Ectodermal cell (in vitro differentiated cells): ENCODE results near the gene SLC5A11.

Source experiments
- H3K27ac ChIP-seq: 2 replicates; pipeline ENCODE4 v1.7.0; 2013; ENCODE audit warnings: mild to moderate bottlenecking, low read depth, low read length; ENCODE audit not compliant: insufficient read depth, poor library complexity, severe bottlenecking
- H3K27me3 ChIP-seq: 2 replicates; pipeline ENCODE4 v1.7.0; 2013; ENCODE audit warnings: mild to moderate bottlenecking, low read length; ENCODE audit not compliant: insufficient read depth, control insufficient read depth, poor library complexity, severe bottlenecking
- H3K36me3 ChIP-seq: one replicate; pipeline ENCODE4 v1.7.0; 2013; ENCODE audit warnings: low read length; ENCODE audit not compliant: control insufficient read depth, insufficient read depth
- H3K4me1 ChIP-seq: one replicate; pipeline ENCODE4 v1.7.0; 2013; ENCODE audit warnings: low read length; ENCODE audit not compliant: control insufficient read depth, insufficient read depth
- H3K4me3 ChIP-seq: 2 replicates; pipeline ENCODE4 v1.7.0; 2013; ENCODE audit warnings: low read depth, low read length, control low read depth; ENCODE audit not compliant: insufficient read depth
- H3K9me3 ChIP-seq: 2 replicates; pipeline ENCODE4 v1.7.0; 2013; ENCODE audit warnings: mild to moderate bottlenecking, low read length, moderate library complexity; ENCODE audit not compliant: control insufficient read depth
- WGBS, 2 experiments: methylation state at CpG; one replicate each; pipeline ENCODE4 v1.1.7; 2013; ENCODE audit warnings: missing lambda C conversion rate in 2 of 2; 5-methylcytosine and 5-hydroxymethylcytosine counted together

SLC5A11 gene

DNA sequence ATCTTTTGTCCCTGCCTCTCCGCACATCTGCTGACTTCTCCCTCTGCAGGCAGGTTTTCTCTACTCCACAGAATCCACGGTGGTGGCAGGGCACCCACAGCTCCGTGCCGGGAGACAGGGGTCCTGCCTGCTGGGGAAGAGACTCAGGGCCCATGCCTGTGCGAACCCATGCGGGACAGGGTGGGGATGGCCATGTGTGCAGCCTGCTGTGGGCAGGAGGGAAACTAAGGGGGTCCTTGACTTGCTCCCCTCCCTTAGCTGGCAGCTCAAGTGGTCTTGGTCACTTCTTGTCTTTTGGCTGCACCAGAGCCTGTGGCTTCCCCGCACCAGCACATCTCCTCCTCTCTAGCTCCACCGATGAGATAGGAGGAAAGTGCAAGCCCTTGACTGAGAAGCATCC, 69.8 kb downstream of the SLC5A11 start:
- H3K4me1 ChIP-seq, result no peaks in the 10 kb centered on the region
- no peaks in the 10 kb centered on the region for H3K9me3 ChIP-seq
- 91% methylated on average over 8 of the region's 8 CpGs for WGBS, 2 experiments
- no peak overlapping the region for H3K27ac ChIP-seq
- no peaks in the 10 kb centered on the region for H3K36me3 ChIP-seq
- H3K4me3 ChIP-seq, result no peak overlapping the region
- no peaks in the 10 kb centered on the region for H3K27me3 ChIP-seq

DNA sequence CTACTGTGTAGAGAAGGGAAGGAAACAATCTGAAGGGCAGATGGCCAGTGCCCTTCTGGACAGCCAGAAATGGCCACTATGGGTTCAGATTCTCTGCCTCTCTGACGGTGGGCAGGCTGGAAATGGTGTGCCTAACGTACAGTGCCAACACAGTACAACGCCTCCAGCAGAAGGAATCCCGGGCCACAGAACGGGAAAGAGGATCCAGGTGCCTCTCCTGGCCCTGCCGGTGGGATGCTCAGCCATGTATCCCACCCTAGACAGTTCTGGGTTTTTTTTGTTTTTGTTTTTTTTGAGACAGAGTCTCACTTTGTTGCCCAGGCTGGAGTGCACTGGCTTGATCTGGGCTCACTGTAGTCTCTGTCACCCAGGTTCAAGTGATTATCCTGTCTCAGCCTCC, 71.5 kb downstream of the SLC5A11 start:
- no peaks in the 10 kb centered on the region for H3K9me3 ChIP-seq
- no peaks in the 10 kb centered on the region for H3K36me3 ChIP-seq
- no peak overlapping the region for H3K4me3 ChIP-seq
- H3K27ac ChIP-seq, result no peak overlapping the region
- WGBS, 2 experiments, result 94% methylated on average over 6 of the region's 6 CpGs
- H3K4me1 ChIP-seq, result no peaks in the 10 kb centered on the region
- no peaks in the 10 kb centered on the region for H3K27me3 ChIP-seq

DNA sequence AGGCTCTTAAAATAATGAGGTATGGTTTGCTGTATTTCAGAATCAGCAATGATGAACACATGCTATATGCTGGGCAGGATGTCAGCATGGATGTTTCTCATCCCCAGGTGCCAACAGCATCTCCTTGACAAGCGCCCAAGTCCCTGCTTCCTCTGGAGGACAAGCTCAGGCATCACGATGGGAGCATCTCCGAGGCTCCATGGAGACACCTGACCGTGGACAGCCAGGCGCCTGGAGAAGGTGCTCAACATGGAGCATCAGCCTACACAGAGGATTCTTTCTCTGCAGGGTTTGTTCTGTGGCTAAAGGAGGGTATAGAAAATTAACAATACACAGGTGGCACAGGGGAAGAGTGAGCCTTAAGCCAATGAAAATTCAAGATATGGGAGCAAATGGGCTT, 72.1 kb downstream of the SLC5A11 start:
- H3K27me3 ChIP-seq, result no peaks in the 10 kb centered on the region
- no peak overlapping the region for H3K4me3 ChIP-seq
- H3K27ac ChIP-seq, result no peak overlapping the region
- WGBS, 2 experiments, result 94 to 98% methylated on average over 5 of the region's 5 CpGs
- no peaks in the 10 kb centered on the region for H3K9me3 ChIP-seq
- no peaks in the 10 kb centered on the region for H3K36me3 ChIP-seq
- H3K4me1 ChIP-seq, result no peaks in the 10 kb centered on the region

DNA sequence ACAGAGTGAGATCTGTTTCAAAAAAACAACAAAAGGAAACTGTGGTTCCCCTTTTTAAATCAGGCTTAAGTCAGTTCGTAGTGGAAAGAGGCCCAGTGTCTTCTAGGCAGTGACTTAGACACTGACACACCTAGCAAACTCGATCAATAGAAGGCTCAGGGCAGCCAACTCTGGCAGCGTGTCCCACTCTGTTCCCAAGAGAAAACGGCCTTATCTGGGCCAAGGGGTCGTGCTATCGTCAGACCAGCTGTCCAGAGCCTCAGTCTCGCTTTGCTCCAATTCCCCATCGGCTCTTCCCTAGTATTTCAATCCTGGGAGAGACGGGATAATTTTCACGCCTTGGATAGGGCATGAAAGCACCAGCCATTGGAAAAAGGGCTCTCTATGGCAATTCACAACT, 72.9 kb downstream of the SLC5A11 start:
- 94 to 96% methylated on average over 10 of the region's 10 CpGs for WGBS, 2 experiments
- Histone ChIP-seq H3K9me3 (no peaks in the 10 kb centered on the region), H3K4me3 (no peak overlapping the region), H3K27ac (no peak overlapping the region), H3K36me3 (no peaks in the 10 kb centered on the region), H3K4me1 (no peaks in the 10 kb centered on the region), H3K27me3 (no peaks in the 10 kb centered on the region)

DNA sequence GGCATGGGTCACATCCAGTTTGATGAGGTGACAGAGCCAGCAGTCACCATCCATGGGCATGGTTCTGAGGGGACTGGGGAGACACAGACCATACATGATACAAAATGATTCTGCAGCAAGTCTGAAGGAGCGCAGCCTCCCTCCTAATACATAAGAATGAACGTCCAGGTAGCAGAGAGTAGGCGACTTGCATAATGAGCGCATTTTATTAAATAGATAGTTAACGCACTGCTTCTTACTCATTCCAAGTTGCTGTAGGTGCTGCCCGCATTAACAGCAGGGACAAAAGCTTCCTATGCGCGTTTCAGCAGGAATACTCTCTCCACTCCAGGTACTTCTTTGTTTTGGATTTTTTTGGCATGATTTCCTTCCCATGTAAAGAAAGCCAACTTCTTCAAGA, 73.8 kb downstream of the SLC5A11 start:
- Histone ChIP-seq H3K36me3 (peaks cover 4% of the 10 kb centered on the region), H3K9me3 (no peaks in the 10 kb centered on the region), H3K27me3 (no peaks in the 10 kb centered on the region), H3K27ac (no peak overlapping the region), H3K4me1 (no peaks in the 10 kb centered on the region), H3K4me3 (no peak overlapping the region)
- 95 to 96% methylated on average over 8 of the region's 8 CpGs for WGBS, 2 experiments

DNA sequence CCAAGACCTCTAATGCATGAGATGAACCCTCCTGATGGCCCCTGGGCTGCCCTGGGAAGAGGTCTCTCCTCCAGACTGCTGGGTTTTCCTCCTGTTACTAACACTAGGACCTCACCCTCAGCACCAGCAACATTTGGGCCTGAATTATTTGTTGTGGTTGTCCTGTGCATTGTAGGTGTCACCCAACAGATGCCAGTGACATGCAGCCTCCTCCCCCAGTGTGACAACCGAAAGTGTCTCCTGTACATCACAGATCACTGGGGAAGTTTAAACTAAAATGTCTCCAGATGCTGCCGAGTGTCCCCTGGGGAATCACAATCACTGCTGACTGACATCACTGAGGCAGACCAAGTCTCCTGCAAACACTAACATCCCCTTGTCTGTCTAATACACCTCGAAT, 74.8 kb downstream of the SLC5A11 start:
- Histone ChIP-seq H3K4me3 (no peak overlapping the region), H3K27ac (no peak overlapping the region), H3K4me1 (no peaks in the 10 kb centered on the region), H3K36me3 (peaks cover 4% of the 10 kb centered on the region), H3K9me3 (no peaks in the 10 kb centered on the region), H3K27me3 (no peaks in the 10 kb centered on the region)
- WGBS, 2 experiments, result 93 to 95% methylated on average over 3 of the region's 3 CpGs

DNA sequence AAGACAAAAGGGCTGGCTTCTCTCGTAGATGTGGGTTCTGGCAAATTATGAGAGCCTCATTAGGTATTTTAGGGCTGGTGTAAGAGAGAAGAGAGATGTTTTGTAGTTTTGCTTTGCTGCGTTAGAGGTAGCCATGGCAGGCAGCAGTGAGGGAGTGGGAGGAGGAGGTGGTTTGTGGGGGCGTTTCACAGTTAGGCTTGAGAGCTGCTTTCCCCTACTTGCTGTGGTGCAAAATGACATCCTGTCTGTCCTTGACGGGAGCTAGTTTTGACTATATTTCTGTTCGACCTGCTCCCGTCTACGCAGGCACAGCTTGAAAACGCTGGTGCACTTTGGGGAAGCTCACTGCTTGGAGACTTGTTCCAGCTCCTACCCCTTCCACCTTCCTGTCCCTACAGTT, 75.5 kb downstream of the SLC5A11 start:
- H3K4me1 ChIP-seq, result no peaks in the 10 kb centered on the region
- no peaks in the 10 kb centered on the region for H3K27me3 ChIP-seq
- H3K27ac ChIP-seq, result no peak overlapping the region
- peaks cover 4% of the 10 kb centered on the region for H3K36me3 ChIP-seq
- H3K4me3 ChIP-seq, result no peak overlapping the region
- WGBS, 2 experiments, result 92 to 94% methylated on average over 8 of the region's 8 CpGs
- no peaks in the 10 kb centered on the region for H3K9me3 ChIP-seq

DNA sequence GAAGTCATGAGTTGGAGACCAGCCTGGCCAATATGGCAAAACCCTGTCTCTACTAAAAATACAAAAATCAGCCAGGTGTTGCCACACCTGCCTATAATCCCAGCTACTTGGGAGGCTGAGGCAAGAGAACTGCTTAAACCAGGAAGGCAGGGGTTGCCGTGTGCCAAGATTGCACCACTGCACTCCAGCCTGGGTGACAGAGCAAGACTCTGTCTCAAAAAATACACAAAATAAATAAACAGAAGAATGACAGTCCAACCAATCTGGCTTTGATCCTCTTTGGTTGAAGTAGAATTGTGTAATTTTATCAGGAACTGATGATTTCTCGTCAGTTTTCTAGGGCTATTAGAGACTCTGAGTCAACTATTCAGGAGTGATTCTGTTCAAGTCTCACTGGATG, 79.4 kb downstream of the SLC5A11 start:
- peaks cover 5% of the 10 kb centered on the region for H3K36me3 ChIP-seq
- no peaks in the 10 kb centered on the region for H3K4me1 ChIP-seq
- H3K27me3 ChIP-seq, result no peaks in the 10 kb centered on the region
- H3K27ac ChIP-seq, result no peak overlapping the region
- no peaks in the 10 kb centered on the region for H3K9me3 ChIP-seq
- 87 to 90% methylated on average over 2 of the region's 2 CpGs for WGBS, 2 experiments
- no peak overlapping the region for H3K4me3 ChIP-seq

DNA sequence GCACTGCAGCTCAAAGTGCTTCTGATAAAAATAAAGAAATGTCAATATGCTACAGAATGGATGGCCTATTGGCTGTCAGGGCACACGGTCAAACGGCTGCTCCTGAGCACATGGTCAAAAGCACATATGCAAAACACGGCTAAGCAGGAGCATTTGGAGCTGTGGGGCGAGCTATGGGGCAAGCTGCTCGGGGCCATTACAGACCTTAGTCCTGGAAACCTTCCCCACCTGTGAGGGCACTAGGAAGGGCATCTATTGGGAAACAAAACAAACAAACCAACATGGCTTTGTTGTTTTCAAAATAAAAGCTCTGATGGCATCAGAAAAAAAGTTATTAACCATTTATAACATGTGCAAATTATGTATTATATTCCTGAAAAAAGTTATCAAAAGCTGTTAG, 83.6 kb downstream of the SLC5A11 start:
- peaks cover 25% of the 10 kb centered on the region for H3K36me3 ChIP-seq
- 94 to 95% methylated on average over 5 of the region's 5 CpGs for WGBS, 2 experiments
- no peak overlapping the region for H3K27ac ChIP-seq
- H3K27me3 ChIP-seq, result no peaks in the 10 kb centered on the region
- H3K4me3 ChIP-seq, result no peak overlapping the region
- no peaks in the 10 kb centered on the region for H3K4me1 ChIP-seq
- no peaks in the 10 kb centered on the region for H3K9me3 ChIP-seq

DNA sequence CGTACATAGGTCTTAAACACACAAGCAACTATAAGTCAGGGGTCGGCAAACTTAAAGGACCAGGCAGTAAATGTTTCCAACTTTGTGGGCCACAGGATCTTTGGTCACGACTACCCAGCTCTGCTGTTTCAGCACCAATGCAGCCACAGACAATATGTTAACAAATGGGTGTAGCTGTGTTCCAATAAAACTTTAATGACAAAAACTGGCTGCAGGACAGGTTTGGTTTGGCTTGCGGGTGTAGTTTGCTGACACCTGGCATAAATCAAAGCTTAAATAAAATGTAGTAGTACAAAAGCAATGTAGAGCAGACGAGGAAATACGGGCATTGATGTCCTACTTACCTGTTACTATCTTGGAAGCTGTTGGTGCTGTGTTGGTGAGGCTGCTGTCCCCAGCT, 84.7 kb downstream of the SLC5A11 start:
- Histone ChIP-seq H3K27me3 (no peaks in the 10 kb centered on the region), H3K4me1 (no peaks in the 10 kb centered on the region), H3K9me3 (no peaks in the 10 kb centered on the region), H3K36me3 (peaks cover 35% of the 10 kb centered on the region), H3K4me3 (no peak overlapping the region), H3K27ac (no peak overlapping the region)
- WGBS, 2 experiments, result 95 to 97% methylated on average over 6 of the region's 6 CpGs

DNA sequence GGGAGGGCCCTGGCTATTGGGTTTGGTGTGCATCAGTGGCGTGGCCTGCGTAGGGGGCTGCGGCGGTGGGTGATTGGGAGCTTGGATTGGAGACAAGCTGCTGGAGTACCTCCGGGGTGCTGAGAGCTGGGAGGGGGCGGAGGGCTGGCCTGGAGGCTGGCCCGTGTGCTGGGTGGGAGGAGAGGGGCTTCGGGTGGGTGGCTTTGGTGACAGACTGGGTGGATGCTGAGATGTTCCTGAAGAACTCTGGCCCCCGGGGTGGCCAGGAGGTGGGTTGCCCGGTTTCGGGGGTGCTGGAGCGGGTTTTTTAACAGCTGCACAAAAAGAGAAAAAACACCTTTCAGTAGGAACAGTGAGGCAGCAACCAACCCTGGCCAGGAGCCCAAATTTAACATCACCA, 85.3 kb downstream of the SLC5A11 start:
- Histone ChIP-seq H3K27me3 (no peaks in the 10 kb centered on the region), H3K36me3 (peaks cover 36% of the 10 kb centered on the region), H3K27ac (no peak overlapping the region), H3K9me3 (no peaks in the 10 kb centered on the region), H3K4me3 (no peak overlapping the region), H3K4me1 (no peaks in the 10 kb centered on the region)
- WGBS, 2 experiments, result 97% methylated on average over 12 of the region's 12 CpGs
